HG03575 (cell line): ENCODE measurements around the gene CAPN5.

Experiments used
- ATAC-seq: cut with Tn5 transposase; IDR thresholded peaks from one replicate; pipeline ENCODE4 v1.9.1; 2021; ENCODE audit not compliant: unreplicated experiment, insufficient number of reproducible peaks, low FRiP score; ENCODE audit errors: extremely low read depth

The CAPN5 gene

DNA sequence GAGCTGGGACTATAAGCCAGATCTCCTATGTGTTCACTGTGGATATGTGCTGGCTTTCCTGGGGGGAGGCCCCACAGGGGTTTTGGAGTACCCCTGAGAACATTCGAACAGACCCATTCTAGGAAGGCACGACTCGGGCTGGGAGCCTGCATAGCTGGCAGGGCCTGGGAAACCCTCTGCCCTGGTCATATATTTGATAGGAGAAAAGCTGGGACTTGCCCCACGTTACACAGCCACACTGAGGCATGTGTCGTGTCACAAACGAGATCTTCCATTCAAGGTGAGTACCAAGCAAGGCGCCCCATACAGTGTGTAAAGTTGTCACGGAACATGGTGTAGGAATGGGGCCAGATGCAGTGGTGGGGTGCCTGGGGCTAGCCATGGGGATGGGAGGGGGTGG is 72.4 kb downstream of the CAPN5 start:
- ATAC-seq, result no peak

DNA sequence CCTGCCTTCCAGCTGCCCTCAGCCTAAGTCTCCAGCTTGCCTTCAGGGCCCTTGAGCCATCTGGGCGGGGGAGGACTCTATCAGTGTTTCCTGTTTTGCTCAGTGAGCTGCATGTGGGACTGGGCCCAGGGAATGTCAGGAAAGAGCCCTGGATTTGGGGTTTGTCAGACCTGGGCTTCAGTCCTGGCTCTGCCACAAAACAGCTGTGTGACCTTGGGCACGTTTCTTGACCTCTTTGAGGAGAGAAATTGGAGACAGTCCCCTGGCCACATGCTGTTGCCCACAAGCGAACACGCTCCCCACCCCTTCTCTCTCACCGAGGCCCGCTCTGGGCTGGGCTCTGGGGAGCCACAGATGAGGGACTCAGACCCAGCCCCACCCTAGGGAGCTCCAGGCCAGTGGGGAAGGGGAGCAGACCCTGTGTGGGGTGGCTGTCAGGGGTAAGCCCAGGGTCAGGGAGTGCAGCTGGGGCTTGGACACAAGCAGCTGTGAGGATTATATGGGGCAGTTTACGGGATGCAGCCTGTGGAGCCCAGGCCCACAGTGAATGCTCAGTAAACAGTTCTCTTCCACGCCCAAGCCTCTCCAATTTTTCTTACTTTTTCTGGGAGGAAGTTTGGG is 73.6 kb downstream of the CAPN5 start:
- no peak for ATAC-seq

- ATAC-seq, result no peak
Measured at GRCh38 chr11:77141034-77141433, 74.3 kb downstream of the CAPN5 start.

DNA sequence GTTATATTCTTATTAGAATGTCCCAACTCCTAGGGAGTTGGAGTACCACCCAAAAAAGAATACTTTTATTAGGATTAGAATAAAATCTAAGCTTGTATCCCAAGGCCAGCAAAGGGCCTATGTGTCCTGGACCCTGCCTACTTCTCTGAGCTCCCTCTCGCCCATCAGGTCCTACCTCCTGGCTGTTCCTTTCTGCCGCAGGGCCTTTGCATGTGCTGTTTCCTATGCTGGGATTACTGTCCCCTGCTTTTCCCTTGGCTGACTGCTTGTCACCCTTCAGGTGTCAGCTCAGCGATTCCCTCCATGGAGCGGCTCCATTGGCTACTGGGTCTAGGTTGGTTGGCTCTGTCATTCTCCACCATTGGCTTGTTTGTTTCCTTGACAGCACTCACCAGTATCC is 74.7 kb downstream of the CAPN5 start:
- ATAC-seq, result no peak

DNA sequence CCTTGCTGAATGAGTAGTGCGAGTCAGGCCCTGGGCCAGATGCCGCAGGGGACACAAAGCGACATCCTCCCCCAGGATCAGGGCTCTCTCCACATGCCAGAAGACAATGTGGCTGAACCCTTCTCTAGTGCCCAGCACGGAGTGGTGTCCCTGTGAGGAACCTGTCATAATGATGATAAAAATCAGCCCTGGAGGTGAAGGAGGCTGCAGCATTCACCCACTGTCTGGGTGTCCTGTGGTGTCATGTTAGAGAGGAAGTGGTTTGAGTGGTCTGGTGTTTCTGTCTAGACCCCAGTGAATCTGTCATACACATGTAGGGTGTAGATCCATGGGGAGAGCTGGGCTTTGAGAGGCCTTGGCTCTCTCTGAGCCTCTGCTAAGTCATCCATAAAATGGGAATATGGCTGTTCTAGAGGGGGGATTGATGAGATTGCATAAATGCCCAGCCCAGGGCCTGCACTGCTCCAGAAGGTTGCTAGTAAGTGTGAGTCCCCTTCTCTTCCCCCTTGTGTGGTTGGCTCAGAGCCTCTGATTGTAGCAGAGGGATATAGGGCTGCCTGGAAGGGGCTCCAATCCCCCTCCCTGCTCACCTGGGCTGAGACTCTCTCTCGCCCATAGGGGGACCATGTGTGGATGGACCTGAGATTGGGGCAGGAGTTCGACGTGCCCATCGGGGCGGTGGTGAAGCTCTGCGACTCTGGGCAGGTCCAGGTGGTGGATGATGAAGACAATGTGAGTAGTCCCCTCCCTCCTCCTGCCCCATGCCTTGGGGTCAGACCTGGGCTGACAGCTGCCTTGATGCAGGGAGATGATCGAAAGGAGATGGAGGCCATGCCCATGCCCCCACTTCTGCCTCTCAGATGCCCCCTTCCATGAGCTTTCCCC is 75.6 kb downstream of the CAPN5 start:
- no peak for ATAC-seq

GRCh38 chr11:77143405-77144020 is 76.7 kb downstream of the CAPN5 start:
- no peak for ATAC-seq

DNA sequence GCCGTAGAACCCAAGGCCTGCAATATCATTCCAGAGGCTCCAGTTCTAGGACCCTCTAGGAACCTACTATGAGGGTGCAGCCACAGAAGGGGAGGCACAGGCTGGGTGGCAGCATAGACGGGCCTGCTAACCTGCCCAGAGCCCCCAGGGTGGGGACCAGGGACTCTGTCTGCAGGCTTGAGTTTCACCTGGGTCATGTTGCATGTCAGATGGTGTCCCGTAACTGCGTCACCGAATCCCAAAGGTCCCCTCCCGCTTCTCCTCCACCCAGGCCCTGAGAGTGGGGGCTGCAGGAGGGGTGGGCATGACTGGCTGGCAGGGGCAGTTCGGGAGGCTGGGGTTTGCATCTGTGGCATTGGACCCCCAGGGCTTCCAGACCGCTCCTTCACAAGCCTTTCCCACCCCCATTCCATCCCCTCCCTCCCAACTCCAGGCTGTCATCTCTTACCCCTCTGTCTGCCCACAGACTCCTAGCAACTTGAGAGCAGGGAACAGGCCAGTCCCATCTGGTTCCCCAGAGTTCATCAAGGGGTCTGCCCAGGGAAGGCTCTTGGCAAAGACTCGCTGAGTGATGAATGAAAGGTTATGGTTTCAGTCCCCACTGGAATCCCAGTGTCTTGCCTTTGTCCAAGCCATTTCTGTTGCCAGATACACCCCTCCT is 77.6 kb downstream of the CAPN5 start:
- no peak for ATAC-seq

GRCh38 chr11:77144857-77145428 is 78.2 kb downstream of the CAPN5 start:
- no peak for ATAC-seq

DNA sequence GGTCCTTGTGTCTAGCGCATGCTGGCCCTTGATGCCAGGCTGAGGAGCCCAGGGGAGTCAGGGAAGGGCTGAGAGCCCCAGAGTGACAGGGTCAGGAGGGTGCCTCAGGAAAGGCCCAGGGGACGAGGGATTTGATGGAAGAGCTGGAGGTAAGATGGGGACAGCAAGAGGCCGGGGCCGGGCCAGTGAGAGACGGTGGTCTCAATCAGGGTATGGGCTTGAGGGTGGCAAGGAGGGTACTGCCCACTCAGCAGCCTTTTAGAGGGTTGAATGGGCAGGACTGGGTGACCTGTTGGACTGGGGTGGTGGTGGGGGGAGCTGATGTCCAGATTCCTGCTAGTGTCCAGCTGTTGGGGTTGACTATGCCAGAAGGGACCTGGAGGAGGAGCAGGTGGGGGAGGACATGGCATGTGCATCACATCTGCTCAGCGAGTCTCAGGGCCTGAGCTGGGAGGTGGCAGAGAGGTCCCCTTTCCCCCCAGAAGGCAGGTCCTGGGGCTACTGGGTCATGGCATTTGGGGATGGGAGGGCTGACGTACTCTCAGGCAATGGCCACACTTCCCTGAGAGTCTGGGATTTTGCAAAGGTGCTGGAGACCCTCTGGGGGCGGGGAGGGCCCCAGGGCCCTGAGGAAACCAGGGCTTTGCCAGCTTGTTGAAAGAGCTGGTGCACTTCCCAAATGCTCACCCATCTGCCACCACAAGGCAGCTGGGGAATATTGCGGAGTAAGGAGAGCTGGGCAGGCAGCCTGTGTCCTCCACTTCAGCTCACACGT is 79.7 kb downstream of the CAPN5 start:
- no peak for ATAC-seq

DNA sequence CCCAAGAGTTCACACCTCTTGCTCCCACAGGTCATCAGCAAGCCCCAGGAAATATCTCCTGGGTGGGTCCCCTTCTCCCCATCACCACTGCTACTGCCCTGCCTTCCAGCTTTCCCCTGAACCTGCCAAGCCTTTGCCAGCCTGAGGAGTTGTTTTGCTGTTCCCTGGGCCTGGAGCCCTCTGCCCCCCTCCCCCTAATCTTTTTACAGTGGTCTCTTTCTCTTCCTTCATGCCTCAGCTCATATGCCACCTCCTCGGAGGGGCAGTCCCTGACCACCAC is 80.2 kb downstream of the CAPN5 start:
- ATAC-seq, result no peak

DNA sequence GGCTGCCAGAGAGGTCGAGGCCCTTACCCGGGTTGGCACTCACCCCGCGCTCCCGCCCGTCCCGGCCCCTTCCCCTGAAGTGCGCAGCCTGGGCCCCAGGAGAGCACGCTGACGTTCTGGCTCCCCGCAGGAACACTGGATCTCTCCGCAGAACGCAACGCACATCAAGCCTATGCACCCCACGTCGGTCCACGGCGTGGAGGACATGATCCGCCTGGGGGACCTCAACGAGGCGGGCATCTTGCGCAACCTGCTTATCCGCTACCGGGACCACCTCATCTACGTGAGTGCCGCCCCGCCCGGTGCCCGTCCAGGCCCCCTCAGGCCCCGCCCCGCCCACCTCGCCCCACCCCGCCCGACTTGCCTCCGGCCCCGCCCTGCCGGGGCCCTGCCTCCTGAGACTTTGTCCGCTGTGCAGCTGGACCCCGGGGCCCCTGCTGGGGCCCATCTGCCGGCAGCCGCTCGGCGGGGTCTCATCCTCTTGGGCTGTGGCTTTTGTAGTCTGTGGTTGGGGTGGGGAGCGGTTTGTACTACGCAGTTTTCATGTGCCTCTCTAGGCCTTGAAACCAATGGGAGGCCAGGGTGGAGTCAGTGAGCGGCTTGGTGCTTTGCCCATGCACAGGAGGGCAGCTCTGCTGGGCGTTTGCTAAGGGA is 81.0 kb downstream of the CAPN5 start:
- ATAC-seq, result no peak

DNA sequence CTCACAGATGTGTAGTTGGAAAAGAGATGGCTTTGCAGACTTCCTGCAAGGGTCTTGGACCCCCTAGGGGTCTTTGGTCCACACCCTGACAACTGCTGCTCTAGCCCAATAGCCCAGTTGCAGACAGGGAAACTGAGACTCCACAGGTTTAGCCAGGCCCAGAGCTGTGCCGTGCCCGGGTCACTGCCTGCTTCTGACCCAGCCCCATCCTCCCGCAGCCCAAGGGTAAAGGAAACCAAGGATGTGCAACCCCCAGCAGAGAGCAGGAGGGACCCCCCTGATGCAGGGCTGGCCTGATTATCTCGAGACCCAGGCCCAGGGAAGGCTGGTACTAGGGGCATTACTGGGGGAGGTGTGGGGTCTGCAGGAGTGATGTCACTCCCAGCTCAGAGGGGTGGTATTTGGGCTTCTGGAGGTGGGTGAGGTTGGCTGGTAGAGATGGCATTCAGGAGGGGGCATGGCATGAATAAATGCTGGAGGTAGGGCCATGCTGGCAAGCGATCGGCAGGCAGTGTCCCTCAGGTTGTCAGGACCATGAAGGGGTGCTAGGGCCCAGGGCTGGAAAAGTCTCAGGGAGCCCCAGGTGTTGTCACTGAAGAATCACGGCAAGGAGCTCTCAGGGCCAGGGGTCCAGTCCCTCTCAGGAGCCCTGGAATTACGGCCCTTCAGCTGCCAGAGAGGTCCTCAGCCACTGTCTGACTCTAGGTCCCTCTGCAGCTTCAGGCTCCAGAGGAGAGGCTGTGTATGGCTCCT is 82.4 kb downstream of the CAPN5 start:
- ATAC-seq, result no peak

- no peak for ATAC-seq
Measured at GRCh38 chr11:77149716-77150392, 83.1 kb downstream of the CAPN5 start.

GRCh38 chr11:77150836-77151235 is 84.1 kb downstream of the CAPN5 start:
- ATAC-seq, result no peak

- ATAC-seq, result no peak
Measured at GRCh38 chr11:77151804-77152509, 85.2 kb downstream of the CAPN5 start.

DNA sequence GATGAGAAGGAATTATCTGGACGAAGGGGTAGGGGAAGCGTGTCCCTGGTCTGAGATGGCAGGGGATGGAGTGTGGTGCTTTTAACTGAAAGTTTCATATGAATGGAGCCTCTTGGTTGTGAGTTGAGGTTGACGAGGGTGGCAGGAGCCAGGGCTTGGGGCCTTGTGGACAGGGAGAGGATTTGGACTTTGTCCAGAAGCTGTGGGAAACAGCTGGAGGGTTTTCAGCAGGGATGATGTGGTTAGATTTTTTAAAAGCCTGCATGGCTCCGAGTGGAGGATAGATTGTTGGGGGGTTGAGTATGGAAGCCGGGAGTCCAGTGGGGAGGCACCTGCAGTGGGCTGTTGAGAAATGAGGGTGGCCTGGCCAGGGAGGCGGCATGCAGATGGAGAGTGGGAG is 86.1 kb downstream of the CAPN5 start:
- ATAC-seq, result no peak
